Skin of body (tissue), 2 donors: Measurements from ENCODE around the gene GOSR1. TPM values are rescaled to one million over a fixed set of nuclear protein-coding genes. Genes with fewer than 3 reads are reported as not detected.
"Not testable (repeated sequence)": the region's sequence is repeated elsewhere in the genome, so short reads cannot be mapped to it uniquely, and the experiment has no call there.

ENCODE experiments used
- DNase-seq: peaks from one replicate; lab custom pipeline; 2025; lab: John Stamatoyannopoulos, UW
- total RNA-seq: library from RNA; depleted of rRNA; stranded (reverse); fragments of >200 nt; gene quantifications from one replicate; pipeline ENCODE4 v1.2.3, GENCODE V29; 2014

Gene GOSR1
- total RNA-seq, 1 donor from 2014 or later: 26.0 TPM

DNA sequence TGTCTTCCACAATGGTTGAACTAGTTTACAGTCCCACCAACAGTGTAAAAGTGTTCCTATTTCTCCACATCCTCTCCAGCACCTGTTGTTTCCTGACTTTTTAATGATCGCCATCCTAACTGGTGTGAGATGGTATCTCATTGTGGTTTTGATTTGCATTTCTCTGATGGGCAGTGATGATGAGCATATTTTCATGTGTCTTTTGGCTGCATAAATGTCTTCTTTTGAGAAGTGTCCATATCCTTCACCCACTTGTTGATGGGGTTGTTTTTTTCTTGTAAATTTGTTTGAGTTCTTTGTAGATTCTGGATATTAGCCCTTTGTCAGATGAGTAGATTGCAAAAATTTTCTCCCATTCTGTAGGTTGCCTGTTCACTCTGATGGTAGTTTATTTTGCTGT is 84.6 kb downstream of the GOSR1 start:
- not testable (repeated sequence) for DNase-seq

DNA sequence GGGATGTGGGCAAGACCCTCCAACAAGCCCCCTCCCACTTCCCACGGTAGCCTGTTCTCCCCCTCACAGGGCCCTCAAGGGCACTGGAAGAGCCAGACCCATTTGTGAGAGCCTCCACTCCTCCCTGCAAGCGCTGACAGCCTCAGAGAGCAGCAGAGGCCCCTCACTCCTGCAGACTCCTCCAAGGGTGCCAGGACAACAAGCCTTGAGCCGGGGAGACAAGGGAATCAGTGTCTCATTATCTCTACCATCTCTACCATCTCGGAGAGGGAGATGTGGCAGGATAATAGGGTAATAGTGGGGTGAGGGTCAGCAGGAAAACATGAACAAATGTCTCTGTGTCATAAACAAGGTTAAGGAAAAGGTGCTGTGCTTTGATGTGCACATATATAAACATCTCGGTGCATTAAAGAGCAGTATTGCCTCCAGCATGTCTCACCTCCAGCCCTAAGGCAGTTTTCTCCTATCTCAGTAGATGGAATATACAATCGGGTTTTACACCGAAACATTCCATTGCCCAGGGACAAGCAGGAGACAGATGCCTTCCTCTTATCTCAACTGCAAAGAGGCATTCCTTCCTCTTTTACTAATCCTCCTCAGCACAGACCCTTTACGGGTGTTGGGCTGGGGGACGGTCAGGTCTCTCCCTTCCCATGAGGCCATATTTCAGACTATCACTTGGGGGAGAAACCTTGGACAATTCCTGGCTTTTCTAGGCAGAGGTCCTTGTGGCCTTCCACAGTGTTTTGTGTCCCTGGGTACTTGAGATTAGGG is 86.1 kb downstream of the GOSR1 start:
- not testable (repeated sequence) for DNase-seq

DNA sequence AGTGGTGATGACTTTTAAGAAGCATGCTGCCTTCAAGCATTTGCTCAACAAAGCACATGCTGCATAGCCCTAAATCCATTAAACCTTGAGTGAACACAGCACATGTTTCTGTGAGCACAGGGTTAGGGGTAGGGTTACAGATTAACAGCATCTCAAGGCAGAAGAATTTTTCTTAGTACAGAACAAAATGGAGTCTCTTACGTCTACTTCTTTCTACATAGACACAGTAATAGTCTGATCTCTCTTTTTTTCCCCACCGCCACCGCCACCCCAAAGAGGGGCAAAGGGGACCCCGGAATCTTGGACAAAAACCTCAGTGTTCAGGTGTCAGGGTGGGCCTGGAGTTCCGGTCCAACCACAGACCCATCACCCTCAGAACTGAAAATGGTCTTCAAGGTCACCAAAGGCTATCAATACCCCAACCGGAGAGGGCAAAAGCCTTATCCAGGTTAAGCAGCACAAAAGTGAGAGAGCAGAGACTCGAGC is 86.7 kb downstream of the GOSR1 start:
- not testable (repeated sequence) for DNase-seq

DNA sequence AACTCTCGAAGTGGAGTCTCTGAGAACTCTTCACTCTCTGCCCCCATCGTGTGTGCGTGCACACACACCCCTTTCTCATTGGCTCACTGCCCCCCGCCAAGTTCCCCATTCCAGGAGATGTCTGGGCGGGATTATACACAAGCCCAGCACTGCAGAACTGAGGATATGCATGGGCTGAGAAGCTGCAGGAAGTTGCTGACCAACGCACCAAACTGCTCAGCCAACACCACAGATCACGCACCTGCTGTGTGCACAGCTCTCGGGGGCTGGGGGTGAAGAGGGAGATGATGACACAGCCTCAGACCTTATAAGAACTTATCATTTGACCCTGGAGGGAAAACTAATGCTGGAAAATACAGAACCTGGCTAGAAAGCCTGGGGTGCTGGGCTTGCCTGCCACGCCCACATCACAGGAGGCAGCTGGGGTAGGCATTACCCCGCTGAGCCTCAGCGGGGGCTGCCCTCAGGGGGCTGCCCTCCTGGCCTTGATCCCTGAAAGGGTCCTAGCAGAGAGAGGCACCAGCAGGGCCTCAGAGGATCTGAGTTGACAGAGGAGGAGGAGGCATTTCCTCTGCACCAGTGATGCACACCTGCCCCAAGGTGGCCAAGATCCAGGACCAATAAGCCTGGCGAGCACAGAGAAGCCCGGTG is 87.3 kb downstream of the GOSR1 start:
- DNase-seq: not testable (repeated sequence)

DNA sequence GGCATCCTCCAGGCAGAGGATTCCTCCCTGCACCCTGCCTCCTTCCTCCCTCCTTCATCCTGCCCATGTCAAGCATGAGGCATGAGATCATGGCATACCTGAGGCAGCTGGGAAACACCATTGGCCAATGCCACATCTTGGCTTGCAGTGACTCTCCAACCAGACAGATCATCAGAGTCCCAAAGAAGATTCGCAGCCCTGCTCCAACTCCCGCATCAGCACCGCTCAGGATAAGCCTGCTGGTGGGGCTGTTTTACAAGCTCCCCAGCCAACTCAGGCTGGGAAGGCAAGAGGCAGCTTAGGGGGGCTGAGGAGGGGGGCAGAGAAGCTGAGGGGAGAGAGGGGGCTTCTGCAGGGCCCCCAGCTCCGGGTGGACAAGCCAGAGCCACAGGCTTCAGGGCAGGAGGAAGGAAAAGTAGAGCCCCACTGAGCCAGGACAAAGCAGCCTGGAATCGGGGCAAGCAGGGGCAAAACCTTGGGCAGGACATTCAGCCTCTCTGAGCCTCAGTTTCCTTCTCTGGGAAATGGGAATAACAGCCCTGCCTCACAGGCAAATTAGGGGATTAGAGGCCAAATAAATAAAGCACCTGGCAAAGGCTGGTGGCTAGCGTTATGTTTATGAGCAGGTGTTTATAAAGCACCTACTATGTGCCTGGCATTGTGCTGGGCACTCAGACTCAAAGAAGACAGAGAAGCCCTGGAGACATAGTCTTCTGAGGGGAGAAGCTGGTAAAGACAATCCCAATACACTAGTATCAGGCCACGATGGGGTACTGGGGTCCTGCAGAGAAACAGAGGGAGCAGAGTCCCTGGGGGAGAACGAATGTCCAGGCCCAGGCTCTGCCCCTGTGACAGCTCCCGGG is 88.1 kb downstream of the GOSR1 start:
- no peak for DNase-seq

DNA sequence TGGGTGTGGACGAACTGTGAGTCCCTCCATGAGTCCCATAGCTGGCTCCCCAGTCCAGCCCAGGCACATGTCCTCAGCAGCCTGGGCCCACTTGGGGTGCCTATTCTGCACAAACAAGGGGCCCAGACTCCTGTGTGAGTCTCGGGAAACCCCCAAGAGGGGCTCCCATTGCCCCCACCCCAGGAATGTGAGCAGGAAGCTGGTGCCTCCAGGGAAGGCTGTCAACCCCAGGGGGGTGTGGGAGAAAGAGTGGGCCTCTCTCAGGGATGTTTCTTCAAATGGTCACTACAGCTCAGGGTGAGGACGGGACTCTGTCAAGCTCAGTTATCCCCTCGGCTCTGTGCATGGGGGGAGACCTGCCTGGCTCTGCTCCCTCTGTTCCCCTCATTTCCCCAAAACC is 88.9 kb downstream of the GOSR1 start:
- not testable (repeated sequence) for DNase-seq

DNA sequence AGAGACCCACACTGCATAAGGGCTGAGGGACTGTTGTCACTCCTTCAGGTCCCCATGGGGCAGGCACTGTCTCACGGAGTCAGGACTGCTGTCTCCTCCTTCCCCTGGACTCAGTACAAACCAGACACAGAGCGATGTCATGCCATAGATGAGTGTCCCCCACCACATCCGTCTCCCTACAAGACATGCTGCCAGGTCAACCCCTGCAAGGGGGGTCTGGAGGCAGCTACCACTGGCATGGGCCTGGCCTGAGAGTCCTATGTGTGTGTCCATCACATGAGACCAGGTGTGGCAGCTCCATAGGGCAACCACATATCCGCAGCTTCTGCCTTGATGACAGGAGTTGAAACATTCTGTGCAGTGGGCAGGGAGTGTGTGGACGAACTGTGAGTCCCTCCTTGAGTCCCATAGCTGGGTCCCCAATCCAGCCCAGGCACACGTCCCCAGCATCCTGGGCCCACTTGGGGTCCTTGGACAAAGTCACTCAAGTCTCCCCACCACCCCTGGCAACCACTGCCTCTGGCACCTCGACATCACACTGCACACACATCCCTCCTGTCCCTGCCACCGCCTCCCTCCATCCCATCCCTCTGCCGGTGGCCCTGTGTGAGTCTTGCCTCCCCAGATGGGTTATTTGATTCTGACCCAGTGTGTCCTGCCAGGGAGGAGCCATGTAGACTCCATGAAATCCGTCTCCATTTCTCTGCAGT is 89.5 kb downstream of the GOSR1 start:
- not testable (repeated sequence) for DNase-seq

DNA sequence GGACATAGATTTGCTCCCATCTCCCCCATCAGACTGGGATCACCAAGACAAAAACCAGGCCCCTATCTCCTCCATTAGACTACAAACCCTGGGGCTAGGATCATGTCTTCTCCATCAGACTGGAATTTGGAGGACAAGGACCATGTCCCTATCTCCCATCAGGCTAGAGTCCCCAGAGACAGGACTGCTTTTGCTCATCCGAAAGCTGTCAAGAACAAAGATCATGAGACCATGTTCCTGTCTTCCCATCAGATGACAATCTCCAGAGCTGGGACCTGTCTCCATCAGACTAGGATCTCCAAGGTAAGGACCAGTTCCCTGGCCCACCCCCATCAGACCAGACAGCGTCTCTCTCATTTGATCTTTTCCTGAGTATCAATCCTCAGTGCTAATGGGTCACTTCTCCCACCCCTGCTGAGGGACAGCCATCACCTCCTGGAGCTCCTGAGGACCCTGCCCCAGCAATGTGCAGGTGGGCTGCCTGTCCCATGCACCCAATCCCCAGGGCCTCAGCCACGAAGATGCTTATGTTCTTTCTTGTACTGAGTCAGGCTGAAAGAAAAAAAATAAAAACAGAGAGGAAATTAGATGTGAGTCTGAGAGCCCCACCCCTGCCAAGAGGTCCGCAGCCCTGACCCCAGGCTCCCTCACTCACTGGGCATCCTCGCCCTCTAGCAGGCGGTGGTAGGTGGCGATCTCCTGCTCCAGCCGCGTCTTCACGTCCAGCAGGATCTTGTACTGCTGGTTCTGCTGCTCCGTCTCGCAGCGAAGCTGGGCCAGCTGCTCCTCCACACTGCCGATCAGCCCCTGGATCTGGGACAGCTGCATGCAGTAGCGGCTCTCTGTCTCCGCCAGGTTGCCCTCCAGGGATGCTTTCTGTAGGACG is 90.3 kb downstream of the GOSR1 start:
- DNase-seq: no peak

DNA sequence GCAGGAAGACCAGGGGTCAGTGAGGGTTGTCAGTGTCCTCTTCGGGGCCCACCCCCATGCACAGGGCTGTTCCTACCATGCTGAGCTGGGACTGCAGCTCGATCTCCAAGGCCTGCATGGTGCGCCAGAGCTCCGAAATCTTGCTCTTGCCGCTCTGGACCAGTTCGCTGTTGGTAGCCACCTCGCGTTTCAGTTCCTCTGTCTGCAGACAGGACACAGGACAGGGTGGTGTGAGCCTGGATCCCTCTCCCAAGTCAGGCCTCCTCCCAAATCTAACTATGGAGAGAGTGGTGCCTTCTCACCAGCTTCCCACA is 90.9 kb downstream of the GOSR1 start:
- no peak for DNase-seq

DNA sequence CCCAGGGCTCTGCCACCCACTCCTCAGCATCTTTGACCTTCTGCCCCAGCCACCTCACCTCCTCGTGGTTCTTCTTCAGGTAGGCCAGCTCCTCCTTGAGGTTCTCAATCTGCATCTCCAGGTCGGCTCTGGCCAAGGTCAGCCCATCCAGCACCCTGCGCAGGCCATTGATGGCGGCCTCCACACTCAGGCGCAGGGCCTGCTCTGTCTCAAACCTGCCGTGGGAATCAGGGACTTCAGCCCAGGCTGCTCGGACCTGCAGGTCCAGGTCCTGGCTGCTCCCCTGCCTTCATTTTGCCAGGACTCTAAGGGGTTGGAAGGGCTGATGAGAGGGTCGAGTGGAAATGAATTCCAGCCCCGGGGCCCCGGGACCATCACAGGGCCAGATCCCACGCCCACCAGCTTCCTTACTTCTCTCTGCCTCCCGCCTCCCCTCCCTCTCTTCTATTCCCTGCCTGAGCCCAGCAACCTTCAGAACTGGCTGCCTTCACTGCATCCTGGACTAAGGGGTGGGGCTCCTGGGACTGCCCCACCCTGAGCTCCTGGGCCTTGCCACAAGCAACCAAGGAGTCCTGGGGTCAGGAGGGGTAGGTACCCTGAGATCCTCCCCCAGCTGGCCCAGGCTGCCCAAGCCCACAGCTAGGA is 92.4 kb downstream of the GOSR1 start:
- not testable (repeated sequence) for DNase-seq

DNA sequence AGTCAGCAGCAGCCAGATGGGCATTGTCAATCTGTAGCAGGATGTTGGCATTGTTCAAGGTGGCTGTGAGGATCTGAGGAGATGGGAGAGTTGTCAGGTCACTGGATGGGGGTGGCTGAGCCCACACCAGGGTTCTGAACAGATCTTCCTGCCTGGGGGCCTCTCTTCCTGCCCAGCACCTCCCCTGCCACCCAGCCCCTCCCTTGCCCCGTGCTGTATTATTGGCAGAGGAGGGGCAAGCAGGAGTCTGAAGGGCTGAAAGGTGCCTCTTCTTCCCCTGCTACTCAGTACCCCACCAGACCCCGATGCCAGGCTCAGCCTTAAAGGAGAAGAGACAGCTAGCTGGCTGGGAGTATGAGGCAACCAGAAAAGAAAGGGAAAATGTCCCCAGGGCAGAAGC is 93.0 kb downstream of the GOSR1 start:
- DNase-seq: no peak

DNA sequence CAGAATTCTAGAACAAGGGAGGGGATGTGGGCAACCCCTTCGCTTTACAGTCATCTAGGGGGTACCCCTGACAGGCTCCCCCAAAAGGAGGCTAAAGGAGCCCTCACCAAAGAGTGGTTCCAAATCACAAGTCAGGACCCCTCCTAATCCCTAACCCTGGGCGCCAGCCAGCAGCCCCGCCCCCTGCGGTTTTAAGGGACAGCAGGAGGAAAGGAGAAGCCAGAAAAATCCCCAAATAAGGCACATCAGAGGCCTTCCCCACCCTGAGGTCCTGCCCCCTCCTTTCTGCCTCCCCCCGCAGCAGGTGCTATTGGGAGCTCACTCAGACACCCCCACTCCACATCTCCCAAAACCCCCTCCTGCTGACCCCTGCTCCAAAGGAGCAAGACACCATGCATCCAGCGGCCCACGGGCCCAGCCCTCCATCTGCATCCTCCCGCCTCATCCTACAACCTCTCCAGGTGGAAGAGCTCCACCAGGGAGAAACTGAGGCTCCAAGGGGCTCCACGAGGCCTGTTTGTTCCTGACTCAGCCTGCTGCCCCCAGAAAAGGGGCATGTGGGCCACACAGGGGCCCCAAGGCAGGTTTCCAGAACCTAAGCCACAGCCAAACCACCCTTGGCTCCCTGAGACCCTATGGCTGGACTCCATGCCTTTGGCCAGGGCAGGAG is 93.5 kb downstream of the GOSR1 start:
- no peak for DNase-seq

DNA sequence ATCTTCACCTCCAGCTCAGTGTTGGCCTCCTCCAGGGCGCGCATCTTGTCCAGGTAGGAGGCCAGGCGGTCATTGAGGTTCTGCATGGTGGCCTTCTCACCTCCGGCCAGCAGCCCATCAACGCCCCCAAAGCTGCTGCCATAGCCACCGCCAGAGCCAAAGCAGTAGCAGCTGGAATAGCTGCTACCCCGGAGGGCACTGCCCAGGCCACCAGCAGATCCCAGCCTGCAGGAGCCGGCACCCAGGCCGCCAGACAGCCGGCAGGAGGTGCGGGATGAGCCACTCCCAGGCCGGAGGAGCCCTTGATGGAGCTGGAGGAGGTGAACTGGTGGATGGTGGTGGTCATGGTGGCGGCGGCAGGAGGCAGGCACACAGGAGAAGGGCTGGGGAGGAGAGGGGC is 94.2 kb downstream of the GOSR1 start:
- DNase-seq: not testable (repeated sequence)

DNA sequence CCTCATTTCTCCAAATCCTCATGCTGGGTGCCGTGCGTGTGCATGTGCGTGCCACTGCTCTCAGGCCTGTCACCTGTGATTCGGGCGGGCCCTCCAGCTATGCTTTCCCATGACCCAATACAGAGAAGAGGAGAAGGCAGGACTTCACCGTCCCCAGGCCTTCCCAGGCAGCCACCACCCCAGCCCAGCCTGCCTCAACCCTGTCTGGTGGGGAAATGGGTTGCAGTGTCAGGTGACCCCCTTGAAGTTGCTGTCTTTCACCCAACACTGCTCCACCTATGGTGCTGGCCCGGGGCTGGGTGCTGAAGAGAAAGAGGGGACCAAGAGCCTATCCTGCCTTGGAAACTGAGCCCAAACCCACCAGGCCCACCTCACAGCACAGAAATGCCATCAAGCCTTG is 94.7 kb downstream of the GOSR1 start:
- DNase-seq: no peak

DNA sequence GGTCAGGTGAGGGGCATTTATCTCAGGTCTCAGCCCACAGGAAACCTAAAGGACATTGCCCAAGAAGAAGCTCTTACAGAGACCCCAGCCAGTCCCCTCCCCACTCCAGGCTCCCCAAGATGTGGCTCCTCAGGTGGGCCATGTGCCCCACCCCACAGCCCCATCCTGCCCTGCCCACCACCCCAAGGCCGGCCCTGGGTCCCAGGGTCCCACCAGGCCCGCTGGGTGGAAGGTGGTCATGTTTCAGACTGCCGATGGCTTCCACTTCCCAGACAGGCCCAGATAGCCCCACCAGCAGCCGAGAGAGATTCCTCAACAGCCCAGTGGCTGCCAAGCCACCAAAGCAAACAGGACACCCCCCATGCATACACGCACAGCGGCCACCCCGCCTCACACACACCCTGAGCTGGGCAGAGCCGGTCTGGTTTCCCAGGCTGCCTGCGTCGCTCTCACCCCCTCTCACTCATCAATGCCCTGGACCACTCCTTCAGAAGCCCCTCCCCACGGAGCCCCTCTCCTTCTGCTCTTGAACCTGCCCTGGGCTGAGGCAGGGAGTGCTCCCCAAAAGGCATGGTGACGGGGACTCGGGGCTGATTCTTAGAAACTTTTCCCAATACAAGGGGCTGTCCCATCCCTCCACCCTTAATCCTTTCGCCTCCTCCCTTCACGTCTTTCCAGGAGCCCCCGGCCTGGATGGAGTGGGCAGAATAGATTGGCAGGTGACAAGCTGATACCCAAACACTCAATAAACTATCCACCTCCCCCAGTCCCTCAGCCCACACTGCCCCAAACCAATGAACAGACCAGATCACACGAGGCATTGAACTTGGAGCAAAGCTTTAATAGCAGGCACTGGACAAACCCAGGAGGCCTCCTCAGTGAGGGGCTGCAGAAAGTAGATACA is 95.7 kb downstream of the GOSR1 start:
- DNase-seq: not testable (repeated sequence)

DNA sequence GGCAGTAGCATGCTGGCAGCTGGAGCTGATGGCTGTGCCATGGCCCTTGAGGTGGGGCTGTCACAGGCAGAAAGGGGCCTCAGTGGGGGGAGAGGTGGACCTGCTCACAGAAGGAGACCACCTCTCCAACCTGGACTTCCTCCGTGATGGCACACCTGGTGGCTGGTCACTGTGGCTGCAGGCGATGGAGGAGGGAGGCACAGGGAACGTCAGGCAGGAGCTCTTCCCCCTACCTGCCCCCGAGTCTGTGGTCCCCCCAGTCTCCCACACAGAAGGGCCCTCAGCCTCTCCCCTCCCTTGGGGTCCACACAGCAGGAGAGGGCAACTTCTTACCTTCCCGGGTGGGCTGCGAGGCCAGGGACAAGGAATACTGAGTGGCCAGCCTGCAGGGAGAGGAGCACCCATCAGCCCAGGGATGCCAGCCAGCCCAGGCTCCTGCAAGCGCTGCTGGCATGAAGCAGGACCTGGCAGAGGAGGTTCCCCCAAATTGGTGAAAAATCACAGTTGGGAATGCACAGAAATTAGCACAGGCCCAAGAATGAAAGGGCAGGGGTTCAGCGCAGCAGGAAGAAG is 96.5 kb downstream of the GOSR1 start:
- DNase-seq: no peak

DNA sequence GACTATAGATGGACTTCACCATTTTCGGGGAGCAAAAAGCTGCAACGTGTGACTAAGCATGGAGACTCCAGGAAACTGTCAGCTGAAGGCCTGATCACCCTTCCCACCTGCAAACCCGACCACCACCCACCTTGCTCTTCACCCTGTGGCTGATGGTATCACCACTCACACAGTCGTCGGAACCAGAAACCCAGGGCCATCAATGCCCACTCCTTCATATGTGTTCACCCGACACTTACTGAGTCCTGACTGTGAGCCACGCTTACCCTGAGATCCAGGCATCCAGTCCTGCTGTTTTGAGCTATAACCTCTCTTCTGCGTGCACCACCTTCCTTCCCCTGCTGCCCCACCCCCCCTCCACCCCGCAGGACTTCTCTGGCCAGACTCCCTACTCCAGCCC is 97.1 kb downstream of the GOSR1 start:
- not testable (repeated sequence) for DNase-seq

DNA sequence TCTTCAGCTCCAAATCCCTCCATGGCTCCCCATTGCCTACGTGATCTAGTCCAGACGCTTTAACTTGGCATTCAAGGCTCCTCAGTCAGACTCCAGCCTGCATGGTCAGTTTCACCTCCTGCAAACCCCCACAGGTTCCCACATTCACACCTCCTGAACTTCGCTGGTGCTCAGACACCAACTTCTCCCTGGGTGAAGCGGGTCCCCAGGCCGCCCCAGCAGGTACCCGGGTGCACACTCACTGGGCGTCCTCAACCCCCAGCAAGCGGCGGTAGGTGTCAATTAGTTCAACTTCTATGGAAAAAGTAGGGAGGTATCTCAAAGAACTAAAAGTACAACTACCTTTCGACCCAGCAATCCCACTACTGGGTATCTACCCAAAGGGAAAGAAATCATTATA is 97.6 kb downstream of the GOSR1 start:
- not testable (repeated sequence) for DNase-seq
